Measurements from ENCODE around the gene ADAP1.

DNA sequence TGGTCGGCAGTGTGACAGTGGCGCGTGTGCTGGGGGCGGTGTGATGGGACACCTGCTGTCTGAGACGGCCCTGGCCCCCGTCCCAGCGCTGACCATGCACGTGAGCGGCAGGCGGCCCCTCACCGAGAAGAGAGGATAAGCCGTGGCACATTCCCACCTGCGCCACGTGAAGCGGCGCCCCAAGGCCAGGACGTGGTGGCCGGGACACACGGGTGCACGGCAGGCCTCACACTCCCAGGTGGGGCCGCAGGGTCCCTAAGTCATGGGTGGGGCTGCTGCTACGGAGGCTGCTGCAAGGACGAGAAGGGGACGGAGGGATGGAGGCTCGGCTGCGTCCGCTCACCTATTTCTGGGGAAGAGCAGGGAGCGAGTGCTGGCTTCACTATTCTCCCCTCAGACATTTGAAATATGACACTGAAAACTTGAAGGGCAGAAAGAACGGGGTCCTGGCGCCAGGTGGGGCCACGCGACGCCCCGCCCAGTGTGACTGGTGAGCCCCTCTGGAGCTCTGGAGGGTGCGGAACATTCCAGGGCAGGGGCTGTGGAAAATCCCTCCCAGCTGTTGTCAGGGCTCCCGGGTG, 36.0 kb upstream of the ADAP1 start:
- TF ChIP-seq, protein P1, sequence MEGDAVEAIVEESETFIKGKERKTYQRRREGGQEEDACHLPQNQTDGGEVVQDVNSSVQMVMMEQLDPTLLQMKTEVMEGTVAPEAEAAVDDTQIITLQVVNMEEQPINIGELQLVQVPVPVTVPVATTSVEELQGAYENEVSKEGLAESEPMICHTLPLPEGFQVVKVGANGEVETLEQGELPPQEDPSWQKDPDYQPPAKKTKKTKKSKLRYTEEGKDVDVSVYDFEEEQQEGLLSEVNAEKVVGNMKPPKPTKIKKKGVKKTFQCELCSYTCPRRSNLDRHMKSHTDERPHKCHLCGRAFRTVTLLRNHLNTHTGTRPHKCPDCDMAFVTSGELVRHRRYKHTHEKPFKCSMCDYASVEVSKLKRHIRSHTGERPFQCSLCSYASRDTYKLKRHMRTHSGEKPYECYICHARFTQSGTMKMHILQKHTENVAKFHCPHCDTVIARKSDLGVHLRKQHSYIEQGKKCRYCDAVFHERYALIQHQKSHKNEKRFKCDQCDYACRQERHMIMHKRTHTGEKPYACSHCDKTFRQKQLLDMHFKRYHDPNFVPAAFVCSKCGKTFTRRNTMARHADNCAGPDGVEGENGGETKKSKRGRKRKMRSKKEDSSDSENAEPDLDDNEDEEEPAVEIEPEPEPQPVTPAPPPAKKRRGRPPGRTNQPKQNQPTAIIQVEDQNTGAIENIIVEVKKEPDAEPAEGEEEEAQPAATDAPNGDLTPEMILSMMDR (IDR thresholded peaks at IDR 0.05): no peak
- TF ChIP-seq POLR2A (IDR thresholded peaks at IDR 0.05): no peak

Data from lower leg skin (tissue), 3 donors.